Stimulated activated CD4-positive, alpha-beta T cell treated with anti-CD3 and anti-CD28 coated beads, TNF-alpha, amount 100 ng/mL, for 48 hours (primary cell): ENCODE results near the gene FOLH1.
"Not testable (repeated sequence)": the region's sequence is repeated elsewhere in the genome, so short reads cannot be mapped to it uniquely, and the experiment has no call there.

Source experiments
- DNase-seq, 3 donors: peaks; one replicate each; pipeline ENCODE4 v3.0.0-alpha.2; 2020; ENCODE audit warnings: low read depth in 3 of 3

FOLH1 gene

DNA sequence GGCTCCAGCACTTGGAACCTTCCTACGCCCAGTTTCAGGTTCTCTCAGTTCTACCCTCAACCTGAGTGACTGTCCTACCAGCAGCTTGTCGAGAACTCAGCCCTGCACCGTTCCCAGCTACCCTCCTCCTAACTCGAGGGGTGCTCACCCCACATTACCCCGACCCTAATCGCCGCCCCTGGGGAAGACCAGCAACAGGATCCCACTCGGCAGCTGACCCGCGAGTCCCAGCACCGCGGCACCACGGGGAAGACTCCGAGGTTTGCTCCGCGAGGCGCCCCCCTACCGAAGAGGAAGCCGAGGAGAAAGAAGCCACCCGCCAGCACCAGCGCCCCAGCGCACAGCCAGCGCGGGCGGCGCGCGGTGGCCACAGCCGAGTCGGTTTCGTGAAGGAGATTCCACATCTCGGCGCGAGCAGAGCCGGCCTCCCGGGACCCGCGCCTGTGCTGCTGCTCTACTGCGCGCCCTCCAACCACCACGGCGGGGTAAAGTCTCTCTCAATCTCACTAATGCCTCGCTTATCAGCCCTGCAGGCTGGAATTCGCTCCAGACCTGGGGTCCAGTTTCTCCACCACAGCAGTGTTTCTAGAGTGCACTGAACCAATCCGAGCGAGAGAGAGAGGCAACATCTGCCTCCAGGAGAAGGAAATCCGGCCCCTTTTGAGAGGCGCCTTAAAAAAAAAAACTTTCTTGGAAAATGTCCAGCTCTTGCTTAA is at the start of gene FOLH1:
TSS of gene FOLH1 (minus strand) at position 597 of the 716 bp plus-strand sequence. CDS start at position 404, 193 bp downstream.
- DNase-seq, result no peak

DNA sequence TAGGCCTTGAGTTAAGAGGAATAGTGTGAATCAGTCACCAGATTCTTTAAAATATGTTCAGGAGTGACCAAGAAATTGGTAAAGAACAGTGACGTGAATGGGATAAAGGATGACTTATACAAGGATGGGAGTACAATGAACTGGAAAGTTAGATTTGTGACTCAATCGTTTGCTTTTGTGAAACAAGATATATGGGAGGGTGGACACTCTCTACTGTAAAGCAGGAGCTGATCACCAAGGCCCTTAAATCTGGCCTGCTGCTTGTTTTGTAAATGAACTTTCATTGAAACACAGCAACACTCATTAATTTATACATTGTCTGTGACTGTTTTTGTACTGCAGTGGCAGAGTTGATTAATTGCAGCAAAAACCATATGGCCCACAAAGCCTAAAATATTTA is 46.7 kb upstream of the FOLH1 start:
- not testable (repeated sequence) for DNase-seq

GRCh38 chr11:49251212-49251611 is 42.8 kb upstream of the FOLH1 start:
- not testable (repeated sequence) for DNase-seq

DNA sequence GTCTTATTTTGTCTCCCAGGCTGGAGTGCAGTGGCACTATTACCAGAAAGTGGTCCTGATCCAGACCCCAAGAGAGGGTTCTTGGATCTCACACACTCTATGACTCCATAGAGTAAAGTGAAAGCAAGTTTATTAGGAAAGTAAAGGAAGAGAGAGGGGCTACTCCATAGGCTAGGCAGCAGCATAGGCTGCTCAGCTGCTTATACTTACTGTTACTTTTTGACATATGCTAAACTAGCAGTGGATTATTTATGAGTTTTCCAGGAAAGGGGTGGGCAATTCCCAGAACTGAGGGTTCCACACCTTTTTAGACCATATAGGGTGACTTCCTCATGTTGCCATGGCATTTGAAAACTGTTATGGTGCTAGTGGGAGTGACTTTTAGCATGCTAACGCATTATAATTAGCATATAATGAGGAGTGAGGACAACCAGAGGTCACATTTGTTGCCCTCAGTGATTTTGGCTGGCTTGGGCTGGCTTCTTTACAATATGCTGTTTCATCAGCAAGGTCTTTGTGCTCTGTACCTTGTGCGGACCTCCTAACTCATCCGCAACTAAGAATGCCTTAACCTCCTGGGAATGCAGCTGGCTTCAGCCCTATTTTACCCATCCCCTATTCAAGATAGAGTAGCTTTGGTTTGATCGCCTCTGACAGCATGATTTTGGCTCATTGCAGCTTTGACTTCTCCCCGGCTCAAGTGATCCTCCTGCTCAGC is 42.2 kb upstream of the FOLH1 start:
- DNase-seq, result not testable (repeated sequence)

- not testable (repeated sequence) for DNase-seq
These were observed 41.0 kb upstream of the FOLH1 start for GRCh38 chr11:49249363-49249762.

DNA sequence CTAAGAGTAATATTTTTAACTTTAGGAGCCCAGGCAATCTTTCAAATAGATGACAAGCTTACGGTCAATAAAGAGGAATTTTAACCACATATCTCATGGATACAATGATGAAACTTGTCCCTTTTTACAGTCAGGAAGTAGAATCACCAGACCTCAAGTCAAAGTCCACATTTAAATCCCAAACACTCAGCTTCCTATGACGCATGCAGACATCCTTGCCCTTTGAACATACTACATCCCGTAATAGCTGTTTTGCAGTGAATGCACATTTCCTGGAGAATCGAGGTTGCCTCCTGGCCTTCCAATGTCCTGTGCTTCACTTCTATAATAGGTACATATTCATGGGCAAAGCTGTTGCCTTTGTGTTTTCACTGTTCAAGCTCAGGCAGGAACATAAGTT is 25.3 kb upstream of the FOLH1 start:
- DNase-seq, result not testable (repeated sequence)

- not testable (repeated sequence) for DNase-seq
These were observed 24.6 kb upstream of the FOLH1 start for GRCh38 chr11:49233019-49233418.

- DNase-seq, result not testable (repeated sequence)
These were observed 23.3 kb upstream of the FOLH1 start for GRCh38 chr11:49231725-49232124.

DNA sequence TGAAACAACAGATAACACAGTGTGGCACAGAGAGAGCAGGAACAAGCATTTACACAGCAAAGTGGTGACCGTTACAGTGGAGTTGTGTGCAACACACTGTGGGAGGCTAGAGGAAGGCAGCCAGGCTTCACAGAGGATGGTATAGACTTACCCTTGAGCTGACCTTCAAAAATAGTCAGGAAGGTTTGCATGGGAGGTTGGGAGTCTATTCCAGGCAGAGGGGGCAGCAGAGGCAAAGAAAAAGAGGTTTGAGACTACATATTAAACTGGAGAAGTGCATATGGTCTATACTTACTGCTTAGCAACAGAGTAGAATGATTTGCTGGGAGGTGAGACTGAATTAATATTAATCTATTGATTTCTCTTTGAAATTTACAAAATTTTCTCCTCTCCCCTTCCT is 22.1 kb upstream of the FOLH1 start:
- not testable (repeated sequence) for DNase-seq

GRCh38 chr11:49230001-49230400 is 21.6 kb upstream of the FOLH1 start:
- DNase-seq, result not testable (repeated sequence)

GRCh38 chr11:49229136-49229535 is 20.7 kb upstream of the FOLH1 start:
- not testable (repeated sequence) for DNase-seq

DNA sequence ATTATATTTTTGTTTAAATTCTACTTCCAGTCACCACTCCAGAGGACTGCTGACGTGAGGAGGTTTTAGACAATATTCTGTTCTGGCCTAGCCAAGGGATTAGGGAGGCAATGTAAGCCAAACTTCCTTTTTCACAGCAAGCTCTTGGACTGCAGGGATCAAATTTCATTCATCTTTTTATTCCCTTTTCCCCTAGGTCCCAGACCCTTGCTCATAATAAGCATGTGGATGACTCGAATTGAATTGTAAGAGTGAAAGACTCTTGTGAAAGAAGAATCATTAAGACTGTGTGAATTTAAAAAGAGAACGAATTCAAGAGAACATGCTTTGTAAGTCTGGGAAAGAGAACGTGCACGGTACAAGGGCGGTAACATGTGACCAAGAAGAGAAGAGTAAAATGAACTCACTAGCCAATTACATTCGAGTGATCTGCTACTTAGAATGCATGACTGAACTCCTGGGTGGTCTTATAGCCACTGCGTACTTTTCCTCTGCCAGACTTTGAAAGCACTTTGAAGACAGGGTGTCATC is 16.9 kb upstream of the FOLH1 start:
- not testable (repeated sequence) for DNase-seq

DNA sequence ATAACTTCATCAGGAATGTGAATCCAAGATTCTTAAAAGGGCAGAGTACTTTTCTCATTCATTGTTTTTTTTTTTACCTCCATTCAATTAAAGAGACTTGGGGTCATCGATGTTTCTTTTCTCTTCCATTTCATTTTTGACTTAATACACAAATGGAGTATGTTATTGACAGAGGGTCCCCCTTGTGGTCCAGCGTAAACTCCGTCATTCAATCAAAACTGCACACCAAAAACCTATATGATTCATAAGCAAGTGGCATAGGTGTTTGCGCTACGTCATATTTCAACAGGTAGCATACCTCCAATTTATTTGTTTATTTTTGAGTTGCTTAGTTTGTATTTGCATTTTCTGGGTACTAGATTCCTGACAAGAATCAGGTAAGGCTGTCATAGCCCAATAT is 12.7 kb upstream of the FOLH1 start:
- DNase-seq, result no peak

GRCh38 chr11:49213026-49213560 is 4.7 kb upstream of the FOLH1 start:
- DNase-seq, result no peak

DNA sequence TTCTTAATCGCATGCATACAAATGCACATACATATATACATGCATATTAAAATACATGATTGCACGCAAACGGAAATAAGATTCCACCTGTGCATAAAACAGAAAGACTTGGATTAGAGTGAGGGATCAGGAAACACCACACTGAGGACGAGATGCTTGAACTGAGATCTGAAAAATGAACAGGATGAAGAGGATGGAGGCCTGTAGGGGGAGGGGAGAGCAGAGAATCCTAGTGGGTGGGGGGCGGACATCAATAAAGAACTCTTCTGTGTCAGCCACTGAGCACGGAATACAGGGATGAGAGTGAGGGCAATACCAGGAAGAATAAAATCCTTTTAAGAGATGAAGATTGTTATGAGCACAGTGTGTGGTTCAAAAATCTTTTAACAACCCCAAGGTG is 1.4 kb downstream of the FOLH1 start:
- not testable (repeated sequence) for DNase-seq

GRCh38 chr11:49202287-49202976 is 6.0 kb downstream of the FOLH1 start:
- no peak for DNase-seq

- not testable (repeated sequence) for DNase-seq
These were observed 11.6 kb downstream of the FOLH1 start for GRCh38 chr11:49196775-49197174.

DNA sequence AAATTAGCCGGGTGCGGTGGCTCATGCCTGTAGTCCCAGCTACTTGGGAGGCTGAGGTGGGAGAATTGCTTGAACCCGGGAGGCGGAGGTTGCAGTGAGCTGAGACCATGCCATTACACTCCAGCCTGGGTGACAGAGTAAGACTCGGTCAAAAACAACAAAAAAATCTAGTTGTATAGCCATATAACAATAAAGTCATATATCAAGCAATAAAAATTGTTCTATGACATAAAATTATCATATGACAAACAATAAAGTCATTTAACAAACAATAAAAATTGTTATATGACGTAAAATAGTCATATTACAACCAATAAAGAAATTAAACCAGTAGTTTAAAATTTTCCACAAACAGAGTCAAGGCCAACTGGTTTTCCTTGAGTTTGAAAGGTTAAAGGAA is 12.4 kb downstream of the FOLH1 start:
- DNase-seq, result not testable (repeated sequence)

GRCh38 chr11:49190287-49190686 is 18.1 kb downstream of the FOLH1 start:
- DNase-seq, result not testable (repeated sequence)

DNA sequence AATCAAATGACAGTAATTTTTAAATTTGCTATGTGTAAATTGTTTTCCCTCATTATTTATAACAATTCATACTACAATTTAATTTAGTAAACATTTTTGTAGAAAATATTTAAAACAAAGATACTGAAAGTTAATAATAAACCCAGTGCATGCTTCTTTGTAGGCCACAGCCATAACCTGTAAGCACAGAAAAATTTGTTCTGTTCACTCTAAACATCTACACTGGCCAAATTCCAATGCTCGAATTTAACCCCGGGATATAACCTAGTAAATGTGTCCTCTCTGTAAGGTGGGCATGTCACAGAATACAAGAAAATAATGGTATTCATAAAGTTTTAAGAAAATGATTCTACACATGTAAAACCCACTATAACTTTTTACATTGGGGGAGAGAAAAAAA is 22.2 kb downstream of the FOLH1 start:
- not testable (repeated sequence) for DNase-seq

DNA sequence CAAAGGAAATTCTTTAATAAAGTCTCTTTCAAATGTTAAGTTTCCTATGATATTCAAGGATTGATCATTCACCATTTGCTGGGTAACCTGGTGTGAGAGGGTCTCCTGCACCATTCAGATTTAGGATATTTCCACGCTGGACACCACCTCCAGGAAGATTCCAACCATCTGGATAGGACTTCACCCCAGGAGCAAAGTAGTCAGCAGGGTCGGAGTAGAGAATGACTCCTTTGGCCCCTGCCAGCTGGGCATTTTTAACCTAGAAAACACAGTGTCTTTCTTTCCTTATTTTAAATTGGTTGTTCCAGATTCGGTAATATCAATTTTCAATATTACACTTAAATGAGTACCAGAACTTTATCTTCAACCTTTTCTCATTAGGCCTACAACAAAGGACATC is 22.8 kb downstream of the FOLH1 start:
- DNase-seq, result not testable (repeated sequence)

GRCh38 chr11:49184756-49185155 is 23.6 kb downstream of the FOLH1 start:
- DNase-seq, result not testable (repeated sequence)
